GM10266 (cell line): ENCODE measurements around the gene PTP4A1.
"Not testable (repeated sequence)": the region's sequence is repeated elsewhere in the genome, so short reads cannot be mapped to it uniquely, and the experiment has no call there.

Experiments
- DNase-seq: peaks from one replicate; pipeline ENCODE4 v3.0.0; 2012; ENCODE audit errors: extremely low spot score
- CTCF ChIP-seq: IDR thresholded peaks from 2 replicates; pipeline ENCODE4 v1.5.1; 2012; ENCODE audit warnings: mild to moderate bottlenecking, low read depth; ENCODE audit not compliant: control insufficient read depth, insufficient read depth; ENCODE audit errors: missing control alignments

PTP4A1 gene

GRCh38 chr6:63572044-63572746, at the start of gene PTP4A1, which contains the start of gene LOC128125822:
Gene PTP4A1 (plus strand): TSS chr6:63572480. CDS start chr6:63576881, 4,401 bp downstream.
Gene LOC128125822 (plus strand): TSS chr6:63572480.
- peak; percentile 94 for DNase-seq
- TF ChIP-seq CTCF, result no peak

GRCh38 chr6:63522911-63523287, 49.4 kb upstream of the PTP4A1 start:
- not testable (repeated sequence) for DNase-seq

- no peak for DNase-seq
- no peak for TF ChIP-seq CTCF
These were observed 48.6 kb upstream of the PTP4A1 start for GRCh38 chr6:63523630-63524029.

GRCh38 chr6:63525186-63525878, 46.9 kb upstream of the PTP4A1 start:
- no peak for TF ChIP-seq CTCF
- DNase-seq, result no peak

- DNase-seq, result no peak
- no peak for TF ChIP-seq CTCF
These were observed 45.3 kb upstream of the PTP4A1 start for GRCh38 chr6:63526931-63527330.

- TF ChIP-seq CTCF, result no peak
- no peak for DNase-seq
These were observed 44.4 kb upstream of the PTP4A1 start for GRCh38 chr6:63527658-63528514.

- no peak for TF ChIP-seq CTCF
- no peak for DNase-seq
These were observed 42.8 kb upstream of the PTP4A1 start for GRCh38 chr6:63529498-63529897.
